ENCODE measurements around the gene CLEC4C. TPM values are rescaled to one million over a fixed set of nuclear protein-coding genes. Genes with fewer than 3 reads are reported as not detected.

Gene CLEC4C
- total and polyA plus RNA-seq, 2 of the 8 experiments (the other 6 are each of a cell fraction or from before 2014, with no cell fraction given) = 0.76 TPM; not detected in 1

GRCh38 chr12:7681535-7681934, 65.6 kb downstream of the CLEC4C start (continued):
- TF ChIP-seq, protein P1, sequence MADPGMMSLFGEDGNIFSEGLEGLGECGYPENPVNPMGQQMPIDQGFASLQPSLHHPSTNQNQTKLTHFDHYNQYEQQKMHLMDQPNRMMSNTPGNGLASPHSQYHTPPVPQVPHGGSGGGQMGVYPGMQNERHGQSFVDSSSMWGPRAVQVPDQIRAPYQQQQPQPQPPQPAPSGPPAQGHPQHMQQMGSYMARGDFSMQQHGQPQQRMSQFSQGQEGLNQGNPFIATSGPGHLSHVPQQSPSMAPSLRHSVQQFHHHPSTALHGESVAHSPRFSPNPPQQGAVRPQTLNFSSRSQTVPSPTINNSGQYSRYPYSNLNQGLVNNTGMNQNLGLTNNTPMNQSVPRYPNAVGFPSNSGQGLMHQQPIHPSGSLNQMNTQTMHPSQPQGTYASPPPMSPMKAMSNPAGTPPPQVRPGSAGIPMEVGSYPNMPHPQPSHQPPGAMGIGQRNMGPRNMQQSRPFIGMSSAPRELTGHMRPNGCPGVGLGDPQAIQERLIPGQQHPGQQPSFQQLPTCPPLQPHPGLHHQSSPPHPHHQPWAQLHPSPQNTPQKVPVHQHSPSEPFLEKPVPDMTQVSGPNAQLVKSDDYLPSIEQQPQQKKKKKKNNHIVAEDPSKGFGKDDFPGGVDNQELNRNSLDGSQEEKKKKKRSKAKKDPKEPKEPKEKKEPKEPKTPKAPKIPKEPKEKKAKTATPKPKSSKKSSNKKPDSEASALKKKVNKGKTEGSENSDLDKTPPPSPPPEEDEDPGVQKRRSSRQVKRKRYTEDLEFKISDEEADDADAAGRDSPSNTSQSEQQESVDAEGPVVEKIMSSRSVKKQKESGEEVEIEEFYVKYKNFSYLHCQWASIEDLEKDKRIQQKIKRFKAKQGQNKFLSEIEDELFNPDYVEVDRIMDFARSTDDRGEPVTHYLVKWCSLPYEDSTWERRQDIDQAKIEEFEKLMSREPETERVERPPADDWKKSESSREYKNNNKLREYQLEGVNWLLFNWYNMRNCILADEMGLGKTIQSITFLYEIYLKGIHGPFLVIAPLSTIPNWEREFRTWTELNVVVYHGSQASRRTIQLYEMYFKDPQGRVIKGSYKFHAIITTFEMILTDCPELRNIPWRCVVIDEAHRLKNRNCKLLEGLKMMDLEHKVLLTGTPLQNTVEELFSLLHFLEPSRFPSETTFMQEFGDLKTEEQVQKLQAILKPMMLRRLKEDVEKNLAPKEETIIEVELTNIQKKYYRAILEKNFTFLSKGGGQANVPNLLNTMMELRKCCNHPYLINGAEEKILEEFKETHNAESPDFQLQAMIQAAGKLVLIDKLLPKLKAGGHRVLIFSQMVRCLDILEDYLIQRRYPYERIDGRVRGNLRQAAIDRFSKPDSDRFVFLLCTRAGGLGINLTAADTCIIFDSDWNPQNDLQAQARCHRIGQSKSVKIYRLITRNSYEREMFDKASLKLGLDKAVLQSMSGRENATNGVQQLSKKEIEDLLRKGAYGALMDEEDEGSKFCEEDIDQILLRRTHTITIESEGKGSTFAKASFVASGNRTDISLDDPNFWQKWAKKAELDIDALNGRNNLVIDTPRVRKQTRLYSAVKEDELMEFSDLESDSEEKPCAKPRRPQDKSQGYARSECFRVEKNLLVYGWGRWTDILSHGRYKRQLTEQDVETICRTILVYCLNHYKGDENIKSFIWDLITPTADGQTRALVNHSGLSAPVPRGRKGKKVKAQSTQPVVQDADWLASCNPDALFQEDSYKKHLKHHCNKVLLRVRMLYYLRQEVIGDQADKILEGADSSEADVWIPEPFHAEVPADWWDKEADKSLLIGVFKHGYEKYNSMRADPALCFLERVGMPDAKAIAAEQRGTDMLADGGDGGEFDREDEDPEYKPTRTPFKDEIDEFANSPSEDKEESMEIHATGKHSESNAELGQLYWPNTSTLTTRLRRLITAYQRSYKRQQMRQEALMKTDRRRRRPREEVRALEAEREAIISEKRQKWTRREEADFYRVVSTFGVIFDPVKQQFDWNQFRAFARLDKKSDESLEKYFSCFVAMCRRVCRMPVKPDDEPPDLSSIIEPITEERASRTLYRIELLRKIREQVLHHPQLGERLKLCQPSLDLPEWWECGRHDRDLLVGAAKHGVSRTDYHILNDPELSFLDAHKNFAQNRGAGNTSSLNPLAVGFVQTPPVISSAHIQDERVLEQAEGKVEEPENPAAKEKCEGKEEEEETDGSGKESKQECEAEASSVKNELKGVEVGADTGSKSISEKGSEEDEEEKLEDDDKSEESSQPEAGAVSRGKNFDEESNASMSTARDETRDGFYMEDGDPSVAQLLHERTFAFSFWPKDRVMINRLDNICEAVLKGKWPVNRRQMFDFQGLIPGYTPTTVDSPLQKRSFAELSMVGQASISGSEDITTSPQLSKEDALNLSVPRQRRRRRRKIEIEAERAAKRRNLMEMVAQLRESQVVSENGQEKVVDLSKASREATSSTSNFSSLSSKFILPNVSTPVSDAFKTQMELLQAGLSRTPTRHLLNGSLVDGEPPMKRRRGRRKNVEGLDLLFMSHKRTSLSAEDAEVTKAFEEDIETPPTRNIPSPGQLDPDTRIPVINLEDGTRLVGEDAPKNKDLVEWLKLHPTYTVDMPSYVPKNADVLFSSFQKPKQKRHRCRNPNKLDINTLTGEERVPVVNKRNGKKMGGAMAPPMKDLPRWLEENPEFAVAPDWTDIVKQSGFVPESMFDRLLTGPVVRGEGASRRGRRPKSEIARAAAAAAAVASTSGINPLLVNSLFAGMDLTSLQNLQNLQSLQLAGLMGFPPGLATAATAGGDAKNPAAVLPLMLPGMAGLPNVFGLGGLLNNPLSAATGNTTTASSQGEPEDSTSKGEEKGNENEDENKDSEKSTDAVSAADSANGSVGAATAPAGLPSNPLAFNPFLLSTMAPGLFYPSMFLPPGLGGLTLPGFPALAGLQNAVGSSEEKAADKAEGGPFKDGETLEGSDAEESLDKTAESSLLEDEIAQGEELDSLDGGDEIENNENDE (IDR thresholded peaks at IDR 0.05; ENCODE audit: insufficient replicate concordance, low read length) = no peak
- TF ChIP-seq RXRA (IDR thresholded peaks at IDR 0.05; ENCODE audit: insufficient read depth, low read depth, low read length) = no peak
- TF ChIP-seq CHD1 (IDR thresholded peaks at IDR 0.05; ENCODE audit: low read depth, low read length) = no peak
- no peak for TF ChIP-seq CTBP2 (IDR thresholded peaks at IDR 0.05; ENCODE audit: borderline replicate concordance, insufficient read depth, insufficient read length, low read length)
